Natural killer cell (primary cell): ENCODE results near the gene YWHAG. TPM values are rescaled to one million over a fixed set of nuclear protein-coding genes. Genes with fewer than 3 reads are reported as not detected.

Experiments used
- ATAC-seq, 3 donors: fragments of 150-1000 bp in 2 of 3; fragments of 200-7000 bp in 1 of 3; cut with Tn5 transposase; 1 replicate in 1 of 3; 2 replicates in 2 of 3; pipeline ENCODE4 v1.10.0; 2021; ENCODE audit warnings: mild to moderate bottlenecking in 2 of 3, moderate library complexity in 2 of 3
- DNase-seq, 2 donors: peaks; one replicate each; pipeline versions ENCODE4 v3.0.0 to v3.0.0-alpha.2; 2013 to 2021; ENCODE audit warnings: mixed read lengths in 1 of 2
- H3K27ac ChIP-seq: one replicate; pipeline ENCODE4 v1.5.1; 2013; ENCODE audit warnings: mild to moderate bottlenecking, low read length
- H3K27me3 ChIP-seq: one replicate; pipeline ENCODE4 v1.6.1; 2013; ENCODE audit warnings: low read length; ENCODE audit not compliant: control insufficient read depth, insufficient read depth
- H3K36me3 ChIP-seq: one replicate; pipeline ENCODE4 v1.6.1; 2013; ENCODE audit warnings: low read length; ENCODE audit not compliant: control insufficient read depth, insufficient read depth
- H3K4me1 ChIP-seq: one replicate; pipeline ENCODE4 v1.6.1; 2013; ENCODE audit warnings: low read length; ENCODE audit not compliant: control insufficient read depth, insufficient read depth
- H3K4me3 ChIP-seq: one replicate; pipeline ENCODE4 v1.5.1; 2013; ENCODE audit warnings: low read length
- H3K9me3 ChIP-seq: one replicate; pipeline ENCODE4 v1.6.1; 2013; ENCODE audit warnings: low read length; ENCODE audit not compliant: control insufficient read depth, insufficient read depth
- H3K27ac Mint-ChIP-seq, 2 donors: one replicate each; pipeline ENCODE4 v1.8.0; 2022; ENCODE audit warnings: mild to moderate bottlenecking in 2 of 2, mixed read lengths in 2 of 2, moderate library complexity in 1 of 2
- H3K27me3 Mint-ChIP-seq, 2 donors: one replicate each; pipeline ENCODE4 v1.8.0; 2022; ENCODE audit warnings: low read depth in 2 of 2, mixed read lengths in 2 of 2
- H3K36me3 Mint-ChIP-seq: one replicate; pipeline ENCODE4 v1.8.0; 2022; ENCODE audit warnings: mixed read lengths
- H3K4me1 Mint-ChIP-seq, 2 donors: one replicate each; pipeline ENCODE4 v1.8.0; 2022; ENCODE audit warnings: mixed read lengths in 2 of 2
- H3K4me3 Mint-ChIP-seq: one replicate; pipeline ENCODE4 v1.8.0; 2022; ENCODE audit warnings: mild to moderate bottlenecking, moderate library complexity, mixed read lengths
- H3K9me3 Mint-ChIP-seq, 2 donors: one replicate each; pipeline ENCODE4 v1.8.0; 2022; ENCODE audit warnings: mixed read lengths in 2 of 2
- CTCF ChIP-seq: fragments of 200-600 bp; IDR thresholded peaks from one replicate; pipeline ENCODE4 v1.8.0; 2022; ENCODE audit warnings: antibody characterized with exemption
- WGBS: methylation state at CpG from one replicate; pipeline ENCODE4 v1.1.7; 2013; ENCODE audit warnings: missing lambda C conversion rate; ENCODE audit not compliant: insufficient coverage; 5-methylcytosine and 5-hydroxymethylcytosine counted together
- intact Hi-C: fragments of 100-400 bp; cut with micrococcal nuclease; formaldehyde crosslinking; loops from one replicate; pipeline ENCODE4 v1.14.2; 2022
- total RNA-seq, 4 donors: library from RNA; stranded (reverse); fragments of 120-200 nt in 1 of 4; gene quantifications; one replicate each; pipeline versions ENCODE4 v1.2.3 to v1.2.4, GENCODE V29; 2013 to 2022

The YWHAG gene
- total RNA-seq, 3 donors from 2014 or later (not counting 1 experiment from before 2014, with no cell fraction given): 21.4 to 28.9 (median 27.4) TPM

GRCh38 chr7:76329479-76329878 is 29.3 kb downstream of the YWHAG start:
- peaks cover 24% of the 10 kb centered on the region for H3K36me3 Mint-ChIP-seq
- H3K4me1 Mint-ChIP-seq: peaks cover 21 to 42% of the 10 kb centered on the region in 2 donors
- H3K9me3 ChIP-seq: no peaks in the 10 kb centered on the region

GRCh38 chr7:76328389-76328788 is 30.4 kb downstream of the YWHAG start:
- ATAC-seq (no peak), DNase-seq (no peak)
- peaks cover 24% of the 10 kb centered on the region for H3K36me3 Mint-ChIP-seq
- no peaks in the 10 kb centered on the region for H3K27me3 ChIP-seq
- no peak overlapping the region for H3K27ac Mint-ChIP-seq
- no peaks in the 10 kb centered on the region for H3K9me3 ChIP-seq
- H3K4me3 ChIP-seq: no peak overlapping the region
- no peaks in the 10 kb centered on the region for H3K9me3 Mint-ChIP-seq
- H3K27me3 Mint-ChIP-seq: no peaks in the 10 kb centered on the region
- H3K4me1 ChIP-seq: no peaks in the 10 kb centered on the region
- WGBS: 71% methylated on average over 10 of the region's 15 CpGs
- peaks cover 26% of the 10 kb centered on the region for H3K36me3 ChIP-seq
- TF ChIP-seq CTCF: no peak
- no peak overlapping the region for H3K4me3 Mint-ChIP-seq
- intact Hi-C loops: no loop called here
- H3K4me1 Mint-ChIP-seq: peaks cover 21 to 36% of the 10 kb centered on the region in 2 donors
- no peak overlapping the region for H3K27ac ChIP-seq

More at GRCh38 chr7:76329479-76329878, 29.3 kb downstream of the YWHAG start:
- Mint-ChIP-seq H3K4me3 (no peak overlapping the region), H3K9me3 (no peaks in the 10 kb centered on the region), H3K27ac (peak overlapping the region in 1 of 2 donors; percentile 32), H3K27me3 (no peaks in the 10 kb centered on the region)
- no peak for TF ChIP-seq CTCF
- ATAC-seq: no peak
- 95% methylated on average over 29 of the region's 29 CpGs for WGBS
- Histone ChIP-seq H3K27ac (no peak overlapping the region), H3K27me3 (no peaks in the 10 kb centered on the region), H3K36me3 (peaks cover 26% of the 10 kb centered on the region), H3K4me1 (no peaks in the 10 kb centered on the region), H3K4me3 (no peak overlapping the region)
- no peak for DNase-seq
- intact Hi-C loops: no loop called here

- Mint-ChIP-seq H3K27me3 (no peaks in the 10 kb centered on the region), H3K9me3 (no peaks in the 10 kb centered on the region), H3K27ac (peak overlapping the region in 1 of 2 donors; percentile 15), H3K36me3 (peaks cover 24% of the 10 kb centered on the region), H3K4me3 (no peak overlapping the region), H3K4me1 (peaks cover 21 to 39% of the 10 kb centered on the region in 2 donors)
- Histone ChIP-seq H3K4me1 (no peaks in the 10 kb centered on the region), H3K27me3 (no peaks in the 10 kb centered on the region), H3K4me3 (no peak overlapping the region), H3K9me3 (no peaks in the 10 kb centered on the region), H3K36me3 (peaks cover 26% of the 10 kb centered on the region), H3K27ac (no peak overlapping the region)
- 27% methylated on average over 3 of the region's 7 CpGs for WGBS
- no peak for TF ChIP-seq CTCF
- ATAC-seq (peak in 2 of 3 donors; percentile 21 to 47), DNase-seq (no peak)
- intact Hi-C loops: no loop called here
Measured at GRCh38 chr7:76327610-76328009, 31.2 kb downstream of the YWHAG start.

- no peak overlapping the region for H3K4me3 ChIP-seq
- Mint-ChIP-seq H3K27ac (no peak overlapping the region), H3K4me3 (no peak overlapping the region), H3K36me3 (peaks cover 24% of the 10 kb centered on the region), H3K9me3 (no peaks in the 10 kb centered on the region), H3K4me1 (peaks cover 21 to 34% of the 10 kb centered on the region in 2 donors), H3K27me3 (no peaks in the 10 kb centered on the region)
- 100% methylated on average over 5 of the region's 5 CpGs for WGBS
- no peak for DNase-seq
- H3K4me1 ChIP-seq: no peaks in the 10 kb centered on the region
- peaks cover 26% of the 10 kb centered on the region for H3K36me3 ChIP-seq
- TF ChIP-seq CTCF: no peak
- no peak for ATAC-seq
- H3K9me3 ChIP-seq: no peaks in the 10 kb centered on the region
- H3K27me3 ChIP-seq: no peaks in the 10 kb centered on the region
- no peak overlapping the region for H3K27ac ChIP-seq
- intact Hi-C loops: no loop called here
Measured at GRCh38 chr7:76326646-76327233, 32.1 kb downstream of the YWHAG start.
